Pancreas (tissue), 10 donors: ENCODE measurements around the gene PTPRU. TPM values are rescaled to one million over a fixed set of nuclear protein-coding genes. Genes with fewer than 3 reads are reported as not detected.
A peak's percentile ranks its signal among the peaks of the same experiment; 100 is the strongest.

Experiments used
- ATAC-seq, 4 donors: fragments of 200-7000 bp; cut with Tn5 transposase; one replicate each; pipeline versions ENCODE4 v1.8.0 to v1.9.1; 2020; ENCODE audit warnings: mild to moderate bottlenecking in 4 of 4, moderate library complexity in 4 of 4
- DNase-seq, 6 donors: peaks; one replicate each; pipeline ENCODE4 v3.0.0-alpha.2; 2020
- FAIRE-seq: peaks from 2 replicates; lab custom pipeline; 2012; peaks lifted over from hg19 to GRCh38; lab: Jason Lieb, UNC
- H3K27ac ChIP-seq, 4 donors: fragments of 200-600 bp; sonication (generic); 1 replicate in 3 of 4; 2 replicates in 1 of 4; pipeline versions ENCODE4 v1.5.0 to v1.8.0; 2020
- H3K27me3 ChIP-seq, 4 donors: fragments of 200-600 bp; one replicate each; pipeline ENCODE4 v1.8.0; 2021
- H3K36me3 ChIP-seq, 3 donors: fragments of 200-600 bp; sonication (generic) in 1 of 3; one replicate each; pipeline versions ENCODE4 v1.5.0 to v1.8.0; 2020 to 2021
- H3K4me1 ChIP-seq, 3 donors: fragments of 200-600 bp; one replicate each; pipeline ENCODE4 v1.8.0; 2021
- H3K4me3 ChIP-seq, 4 donors: fragments of 200-600 bp; sonication (generic) in 2 of 4; one replicate each; pipeline versions ENCODE4 v1.5.0 to v1.8.0; 2020 to 2021
- H3K9me3 ChIP-seq, 4 donors: fragments of 200-600 bp; one replicate each; pipeline ENCODE4 v1.8.0; 2021
- WGBS, 2 donors: extraction: QIAGEN DNeasy Blood & Tissue Kit; methylation state at CpG; one replicate each; pipeline ENCODE4 v1.1.7; 2013; 5-methylcytosine and 5-hydroxymethylcytosine counted together
- intact Hi-C, 3 donors: fragments of 100-400 bp; cut with DNase I; formaldehyde crosslinking; loops; one replicate each; pipeline versions ENCODE4 v1.11.1 to v1.14.2; 2022
- polyA plus RNA-seq, 2 donors: library from polyadenylated mRNA; stranded (reverse); fragments of 200-250 nt; gene quantifications; one replicate each; pipeline ENCODE4 v1.2.3, GENCODE V29; 2013
- total RNA-seq, 6 donors: library from RNA; stranded (reverse); fragmentation: NEBNext Ultra II Directional in 4 of 6; extraction: Animal tissue kit (Norgen Biotek cat#: 25700) in 4 of 6; gene quantifications; one replicate each; pipeline versions ENCODE4 v1.2.1 to v1.2.4, GENCODE V29; 2021 to 2023
- TF ChIP-seq, protein P1 (sequence below), 4 donors: fragments of 200-600 bp; sonication (generic) in 3 of 4; IDR thresholded peaks; one replicate each; pipeline versions ENCODE4 v1.5.0 to v1.8.0; 2021; ENCODE audit warnings: antibody characterized with exemption in 4 of 4
- donor health status: healthy with polysubstance abuse.
- donor health status: DM: no; HTN: no; CAD: no; lungs with moderate emphysema.
- donor health status: DM: no; HTN: no; CAD: no.
- donor health status: control.
- donor health status: control.
- donor health status: Bipolar disorder and iron deficiency.
- donor health status: DM: yes; HTN: yes; CAD: no.
- donor health status: DM: no; HTN: no; CAD: no.
- donor health status: DM: no; HTN: no; CAD: no.
- donor health status: DM: yes; HTN: yes; CAD: no.

Gene PTPRU
- total and polyA plus RNA-seq, 8 donors: 12.3 to 20.9 (median 15.2) TPM

DNA sequence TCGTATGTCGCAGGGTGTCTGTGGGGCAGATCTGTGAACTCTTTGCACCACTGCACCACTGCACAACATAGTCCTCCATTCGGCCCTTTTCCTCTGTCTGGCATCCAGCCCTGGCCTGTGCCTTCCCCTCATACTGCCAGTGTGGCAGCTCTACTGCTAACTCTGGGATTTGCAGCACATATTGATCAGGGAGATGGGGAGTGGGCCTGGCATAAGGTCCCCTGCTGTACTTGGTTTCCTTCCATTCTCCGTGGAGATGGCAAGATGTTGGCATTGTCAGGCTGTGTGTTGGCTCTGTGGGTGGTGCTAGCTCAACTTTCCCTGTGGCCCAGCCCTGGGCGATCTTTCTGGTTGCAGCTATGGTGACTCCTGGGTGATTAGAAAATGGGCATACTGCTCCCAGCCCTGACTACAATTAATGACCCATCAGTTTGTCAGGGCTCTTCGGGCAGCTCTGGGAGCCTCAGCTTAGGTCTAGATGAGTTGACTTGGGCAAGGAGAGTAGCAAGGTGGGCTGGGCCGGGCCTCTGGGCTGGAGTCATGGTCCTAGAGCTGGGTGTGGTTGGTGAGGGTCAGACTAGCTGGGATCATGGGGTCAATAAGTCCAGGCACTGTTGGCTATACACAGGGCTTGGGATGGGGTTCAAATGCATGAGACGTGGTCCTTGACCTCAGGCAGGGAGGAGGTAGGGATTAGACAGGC is 11.4 kb downstream of the PTPRU start:
- FAIRE-seq: no peak

DNA sequence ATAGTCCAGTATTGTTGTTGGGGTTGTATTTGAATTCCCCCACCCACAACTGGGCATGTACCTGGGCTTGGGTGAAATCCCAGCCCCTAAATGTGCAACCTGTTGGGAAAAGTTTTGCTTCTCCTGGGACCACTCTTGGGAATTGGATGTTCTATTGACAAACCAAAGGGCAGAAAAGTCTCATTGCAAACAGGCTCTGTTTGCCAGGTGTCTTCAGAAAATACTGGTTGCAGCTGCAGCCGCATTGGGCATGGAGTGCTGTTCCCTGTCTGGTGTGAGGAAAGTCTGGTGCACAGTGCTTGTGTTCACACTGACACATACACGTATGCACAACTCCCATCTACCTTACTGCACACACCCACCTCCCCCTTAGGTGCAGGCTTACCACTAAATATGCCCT is 12.1 kb downstream of the PTPRU start:
- 89 to 95% methylated on average over 2 of the region's 2 CpGs for WGBS, 2 donors
- Histone ChIP-seq H3K27me3 (no peaks in the 10 kb centered on the region), H3K9me3 (no peaks in the 10 kb centered on the region), H3K36me3 (no peaks in the 10 kb centered on the region), H3K27ac (no peak overlapping the region), H3K4me3 (no peak overlapping the region), H3K4me1 (no peaks in the 10 kb centered on the region)
- no peak for ATAC-seq
- no peak for FAIRE-seq
- DNase-seq: no peak
- intact Hi-C loops: loop anchor here in 1 of 3 donors (5.0 to 10.0 kb wide), 2 partner anchors 859 to 1136 kb away; no protein-coding TSS in a partner anchor
- TF ChIP-seq, protein P1, sequence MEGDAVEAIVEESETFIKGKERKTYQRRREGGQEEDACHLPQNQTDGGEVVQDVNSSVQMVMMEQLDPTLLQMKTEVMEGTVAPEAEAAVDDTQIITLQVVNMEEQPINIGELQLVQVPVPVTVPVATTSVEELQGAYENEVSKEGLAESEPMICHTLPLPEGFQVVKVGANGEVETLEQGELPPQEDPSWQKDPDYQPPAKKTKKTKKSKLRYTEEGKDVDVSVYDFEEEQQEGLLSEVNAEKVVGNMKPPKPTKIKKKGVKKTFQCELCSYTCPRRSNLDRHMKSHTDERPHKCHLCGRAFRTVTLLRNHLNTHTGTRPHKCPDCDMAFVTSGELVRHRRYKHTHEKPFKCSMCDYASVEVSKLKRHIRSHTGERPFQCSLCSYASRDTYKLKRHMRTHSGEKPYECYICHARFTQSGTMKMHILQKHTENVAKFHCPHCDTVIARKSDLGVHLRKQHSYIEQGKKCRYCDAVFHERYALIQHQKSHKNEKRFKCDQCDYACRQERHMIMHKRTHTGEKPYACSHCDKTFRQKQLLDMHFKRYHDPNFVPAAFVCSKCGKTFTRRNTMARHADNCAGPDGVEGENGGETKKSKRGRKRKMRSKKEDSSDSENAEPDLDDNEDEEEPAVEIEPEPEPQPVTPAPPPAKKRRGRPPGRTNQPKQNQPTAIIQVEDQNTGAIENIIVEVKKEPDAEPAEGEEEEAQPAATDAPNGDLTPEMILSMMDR (IDR thresholded peaks at IDR 0.05): no peak

More for the DNA sequence above, 11.4 kb downstream of the PTPRU start:
- no peaks in the 10 kb centered on the region for H3K27me3 ChIP-seq
- no peaks in the 10 kb centered on the region for H3K9me3 ChIP-seq
- TF ChIP-seq, protein P1 (IDR thresholded peaks at IDR 0.05): no peak
- H3K4me1 ChIP-seq: no peaks in the 10 kb centered on the region
- intact Hi-C loops: loop anchor here in 1 of 3 donors (5.0 to 10.0 kb wide), 2 partner anchors 860 to 1137 kb away; no protein-coding TSS in a partner anchor
- WGBS, 2 donors: 81 to 82% methylated on average over 8 of the region's 8 CpGs
- H3K4me3 ChIP-seq: no peak overlapping the region
- no peaks in the 10 kb centered on the region for H3K36me3 ChIP-seq
- DNase-seq (no peak), ATAC-seq (no peak)
- no peak overlapping the region for H3K27ac ChIP-seq

DNA sequence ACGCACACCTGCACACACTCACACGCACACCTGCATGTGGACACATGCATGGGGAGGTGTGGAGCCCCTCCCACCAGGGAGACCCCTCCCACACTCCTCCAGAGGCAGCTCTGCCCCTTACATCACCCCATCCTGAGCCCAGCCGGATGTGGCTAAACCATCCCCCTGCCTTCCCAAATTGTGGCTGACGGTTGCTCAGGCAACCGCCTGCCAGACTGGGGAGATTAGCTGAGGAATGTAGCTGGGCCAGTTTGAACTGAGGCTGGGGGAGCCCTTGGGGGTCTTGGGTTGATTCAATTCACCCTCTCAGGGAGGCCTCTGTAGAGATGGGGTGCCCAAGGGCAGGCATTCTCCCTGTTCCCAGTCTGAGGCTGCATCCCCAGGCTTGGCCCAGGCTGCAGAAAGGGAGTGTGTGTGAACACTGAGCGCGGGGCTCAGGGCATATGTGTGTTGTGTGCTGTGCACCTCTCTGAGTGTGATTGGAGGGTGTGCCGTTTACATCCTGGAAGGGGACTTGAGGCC is 12.9 kb downstream of the PTPRU start:
- no peaks in the 10 kb centered on the region for H3K4me1 ChIP-seq
- no peak overlapping the region for H3K4me3 ChIP-seq
- no peaks in the 10 kb centered on the region for H3K9me3 ChIP-seq
- TF ChIP-seq, protein P1 (IDR thresholded peaks at IDR 0.05): no peak
- no peaks in the 10 kb centered on the region for H3K36me3 ChIP-seq
- intact Hi-C loops: loop anchor here in 1 of 3 donors (5.0 to 10.0 kb wide), 2 partner anchors 858 to 1136 kb away; no protein-coding TSS in a partner anchor
- H3K27ac ChIP-seq: no peak overlapping the region
- FAIRE-seq: no peak
- WGBS, 2 donors: 67 to 70% methylated on average over 8 of the region's 8 CpGs
- ATAC-seq: peak in 2 of 4 donors; percentile 35 to 48
- H3K27me3 ChIP-seq: no peaks in the 10 kb centered on the region
- no peak for DNase-seq

DNA sequence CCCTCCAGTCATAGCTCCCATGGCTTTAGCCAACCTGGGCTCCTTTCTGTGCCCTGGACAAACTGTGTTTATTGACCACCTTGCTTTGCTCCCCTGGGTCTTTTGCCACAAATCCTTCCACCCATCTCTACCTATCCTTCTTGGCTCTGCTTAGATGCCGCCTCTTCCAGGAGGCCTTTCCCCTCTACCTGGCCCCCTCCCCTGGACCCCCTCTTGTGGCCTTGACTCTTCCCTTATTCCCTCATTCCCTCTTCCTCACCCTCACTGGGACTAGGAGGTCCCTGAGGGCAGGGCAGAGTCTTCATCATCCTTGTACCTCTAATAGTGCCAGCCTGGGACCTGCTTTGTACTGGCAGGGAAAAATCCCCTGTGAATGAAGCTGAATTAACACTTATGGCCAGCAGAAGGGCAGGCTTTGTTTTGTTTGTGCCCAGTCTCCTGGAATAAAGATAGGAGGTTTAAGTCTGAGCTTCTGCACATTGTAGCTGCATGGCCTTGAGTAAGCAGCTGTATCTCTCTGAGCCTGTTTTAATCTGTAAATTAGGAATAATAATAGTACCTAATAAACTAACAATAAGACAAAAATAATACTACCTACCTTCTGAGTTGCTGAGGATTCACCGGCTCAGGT is 13.7 kb downstream of the PTPRU start:
- no peak for DNase-seq
- WGBS, 2 donors: 97 to 98% methylated on average over 2 of the region's 2 CpGs
- Histone ChIP-seq H3K27ac (no peak overlapping the region), H3K4me3 (no peak overlapping the region), H3K27me3 (no peaks in the 10 kb centered on the region), H3K36me3 (no peaks in the 10 kb centered on the region), H3K9me3 (no peaks in the 10 kb centered on the region), H3K4me1 (no peaks in the 10 kb centered on the region)
- intact Hi-C loops: loop anchor here in 1 of 3 donors (5.0 to 10.0 kb wide), 2 partner anchors 857 to 1135 kb away; no protein-coding TSS in a partner anchor
- FAIRE-seq: no peak
- TF ChIP-seq, protein P1 (IDR thresholded peaks at IDR 0.05): no peak
- no peak for ATAC-seq
